HepG2 (cell line): ENCODE results near the gene AXIN1. TPM values are rescaled to one million over a fixed set of nuclear protein-coding genes. Genes with fewer than 3 reads are reported as not detected.

Experiments
- DNMT3B ChIP-seq: conservative IDR thresholded peaks from 2 replicates; pipeline ENCODE4 v1.6.1; 2016; ENCODE audit warnings: missing biosample characterization, control low read depth
- ELF3 ChIP-seq: IDR thresholded peaks from 2 replicates; pipeline ENCODE4 v1.6.1; 2016; ENCODE audit warnings: missing genetic modification reagents, missing compliant biosample characterization
- IKZF1 ChIP-seq: fragments of 450-650 bp; IDR thresholded peaks from 2 replicates; pipeline ENCODE4 v1.7.1; 2016
- PRMT3 ChIP-seq: sonication (generic); formaldehyde crosslinking; IDR thresholded peaks from 2 replicates; pipeline ENCODE4 v1.8.1; 2022; ENCODE audit warnings: low read depth, mild to moderate bottlenecking, moderate library complexity, missing genetic modification reagents, borderline replicate concordance
- REST ChIP-seq, 2 experiments: IDR thresholded peaks; 2 replicates each; pipeline ENCODE4 v1.6.1; 2011 to 2012; ENCODE audit warnings: low read length in 2 of 2, borderline replicate concordance in 1 of 2, low read depth in 1 of 2, mild to moderate bottlenecking in 1 of 2, moderate library complexity in 1 of 2
- REXO4 ChIP-seq: sonication (generic); formaldehyde crosslinking; IDR thresholded peaks from 2 replicates; pipeline ENCODE4 v1.8.0; 2022; ENCODE audit warnings: missing genetic modification reagents, mild to moderate bottlenecking, borderline replicate concordance
- RFXAP ChIP-seq: sonication (generic); formaldehyde crosslinking; IDR thresholded peaks from 2 replicates; pipeline ENCODE4 v1.4.0; 2020; ENCODE audit warnings: missing genetic modification reagents, borderline replicate concordance
- SMARCC2 ChIP-seq: fragments of 450-650 bp; IDR thresholded peaks from 2 replicates; pipeline ENCODE4 v1.6.1; 2017; ENCODE audit warnings: antibody characterized with exemption, mild to moderate bottlenecking
- ZFP37 ChIP-seq: sonication (generic); formaldehyde crosslinking; IDR thresholded peaks from 2 replicates; pipeline ENCODE4 v1.4.0; 2020; ENCODE audit warnings: missing genetic modification reagents, borderline replicate concordance
- ZNF136 ChIP-seq: sonication (generic); formaldehyde crosslinking; IDR thresholded peaks from 2 replicates; pipeline ENCODE4 v1.8.1; 2022; ENCODE audit warnings: low read depth, mild to moderate bottlenecking, moderate library complexity, missing genetic modification reagents
- ZNF274 ChIP-seq: sonication (generic); formaldehyde crosslinking; IDR thresholded peaks from 2 replicates; pipeline ENCODE4 v1.5.1; 2020; ENCODE audit warnings: mild to moderate bottlenecking, missing genetic modification reagents
- ZNF282 ChIP-seq: fragments of 450-650 bp; IDR thresholded peaks from 2 replicates; pipeline ENCODE4 v1.6.1; 2018; ENCODE audit not compliant: partially characterized antibody
- ZNF44 ChIP-seq: sonication (generic); formaldehyde crosslinking; IDR thresholded peaks from 2 replicates; pipeline ENCODE4 v1.5.1; 2020; ENCODE audit warnings: mild to moderate bottlenecking, missing genetic modification reagents
- polyA plus RNA-seq, 8 experiments: library from polyadenylated mRNA; depleted of rRNA in 3 of 8; stranded (reverse) in 7 of 8; unstranded in 1 of 8; fragments of >200 nt; fragmentation: Illumina TruSeq in 4 of 8; extraction: Trizol in 4 of 8; gene quantifications; 2 replicates each; pipeline versions ENCODE4 v1.2.1 to v1.2.3, GENCODE V29; 2011 to 2016; ENCODE audit warnings: low read depth in 4 of 8, missing spikeins in 1 of 8, mixed read lengths in 1 of 8; ENCODE audit not compliant: insufficient read depth in 1 of 8
- total RNA-seq, 5 experiments: library from RNA; depleted of rRNA; stranded (reverse); fragments of >200 nt; fragmentation: Illumina TruSeq; extraction: Trizol; gene quantifications; 2 replicates each; pipeline ENCODE4 v1.2.3, GENCODE V29; 2016; ENCODE audit warnings: low read depth in 1 of 5
- TF ChIP-seq, protein P1 (sequence below), 2 experiments: fragments of 450-650 bp in 1 of 2; sonication (generic) in 1 of 2; formaldehyde crosslinking in 1 of 2; IDR thresholded peaks; 2 replicates each; pipeline versions ENCODE4 v1.6.1 to v1.8.0; 2016 to 2022; ENCODE audit warnings: antibody characterized with exemption in 1 of 2, mild to moderate bottlenecking in 1 of 2, missing genetic modification reagents in 1 of 2
- TF ChIP-seq, protein P2 (sequence below): sonication (generic); formaldehyde crosslinking; IDR thresholded peaks from 2 replicates; pipeline ENCODE4 v1.5.0; 2020; ENCODE audit warnings: missing genetic modification reagents

The AXIN1 gene
- total and polyA plus RNA-seq, 2 of the 13 experiments (the other 11 are each of a cell fraction or from before 2014, with no cell fraction given) = 24.0 to 26.0 TPM

DNA sequence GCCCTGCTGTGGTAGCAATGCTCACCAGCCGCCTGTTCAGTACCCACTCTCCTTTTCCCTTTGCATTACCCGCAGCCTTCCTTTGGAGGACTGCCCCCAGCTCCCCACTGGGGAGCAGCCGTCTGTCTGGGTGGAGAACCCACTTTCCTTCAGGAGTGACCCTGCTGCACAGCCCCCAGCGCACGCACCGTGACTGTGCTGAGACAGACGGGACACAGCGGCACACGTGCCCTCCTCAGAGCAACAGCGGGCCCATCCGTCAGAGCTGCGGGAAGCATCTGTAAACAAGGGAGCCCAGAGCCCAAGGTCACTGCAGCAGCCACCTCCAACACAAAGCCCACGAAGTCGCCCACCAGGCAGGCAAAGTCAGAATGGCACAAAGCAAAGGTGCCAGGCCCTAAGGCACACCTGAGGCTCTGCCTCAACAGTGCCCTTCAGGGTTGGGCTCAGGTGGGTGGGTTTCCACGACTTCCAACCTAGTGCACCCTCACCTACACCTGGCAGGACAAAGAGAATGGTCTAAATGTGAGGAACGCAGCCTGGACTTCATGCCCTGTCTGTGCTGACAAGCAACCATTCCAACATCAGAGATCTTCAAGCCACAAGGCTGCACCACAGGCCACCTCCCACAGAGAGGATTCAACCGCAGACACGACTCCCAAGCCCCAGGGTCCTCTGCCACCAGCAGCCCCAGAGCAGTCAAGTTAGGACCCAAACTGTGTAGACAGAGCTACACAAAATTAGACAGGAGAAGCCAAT, 9.9 kb downstream of the AXIN1 start (continued):
- no peak for TF ChIP-seq ZNF44 (CRISPR knock-in tag)
- TF ChIP-seq SMARCC2 = no peak
- TF ChIP-seq REST (IDR thresholded peaks at IDR 0.05; ENCODE audit: borderline replicate concordance in 1 of 2, low read depth in 1 of 2, low read length in 2 of 2) = no peak
- no peak for TF ChIP-seq DNMT3B
- TF ChIP-seq, protein P1, sequence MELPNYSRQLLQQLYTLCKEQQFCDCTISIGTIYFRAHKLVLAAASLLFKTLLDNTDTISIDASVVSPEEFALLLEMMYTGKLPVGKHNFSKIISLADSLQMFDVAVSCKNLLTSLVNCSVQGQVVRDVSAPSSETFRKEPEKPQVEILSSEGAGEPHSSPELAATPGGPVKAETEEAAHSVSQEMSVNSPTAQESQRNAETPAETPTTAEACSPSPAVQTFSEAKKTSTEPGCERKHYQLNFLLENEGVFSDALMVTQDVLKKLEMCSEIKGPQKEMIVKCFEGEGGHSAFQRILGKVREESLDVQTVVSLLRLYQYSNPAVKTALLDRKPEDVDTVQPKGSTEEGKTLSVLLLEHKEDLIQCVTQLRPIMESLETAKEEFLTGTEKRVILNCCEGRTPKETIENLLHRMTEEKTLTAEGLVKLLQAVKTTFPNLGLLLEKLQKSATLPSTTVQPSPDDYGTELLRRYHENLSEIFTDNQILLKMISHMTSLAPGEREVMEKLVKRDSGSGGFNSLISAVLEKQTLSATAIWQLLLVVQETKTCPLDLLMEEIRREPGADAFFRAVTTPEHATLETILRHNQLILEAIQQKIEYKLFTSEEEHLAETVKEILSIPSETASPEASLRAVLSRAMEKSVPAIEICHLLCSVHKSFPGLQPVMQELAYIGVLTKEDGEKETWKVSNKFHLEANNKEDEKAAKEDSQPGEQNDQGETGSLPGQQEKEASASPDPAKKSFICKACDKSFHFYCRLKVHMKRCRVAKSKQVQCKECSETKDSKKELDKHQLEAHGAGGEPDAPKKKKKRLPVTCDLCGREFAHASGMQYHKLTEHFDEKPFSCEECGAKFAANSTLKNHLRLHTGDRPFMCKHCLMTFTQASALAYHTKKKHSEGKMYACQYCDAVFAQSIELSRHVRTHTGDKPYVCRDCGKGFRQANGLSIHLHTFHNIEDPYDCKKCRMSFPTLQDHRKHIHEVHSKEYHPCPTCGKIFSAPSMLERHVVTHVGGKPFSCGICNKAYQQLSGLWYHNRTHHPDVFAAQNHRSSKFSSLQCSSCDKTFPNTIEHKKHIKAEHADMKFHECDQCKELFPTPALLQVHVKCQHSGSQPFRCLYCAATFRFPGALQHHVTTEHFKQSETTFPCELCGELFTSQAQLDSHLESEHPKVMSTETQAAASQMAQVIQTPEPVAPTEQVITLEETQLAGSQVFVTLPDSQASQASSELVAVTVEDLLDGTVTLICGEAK (IDR thresholded peaks at IDR 0.05) = no peak
- TF ChIP-seq, protein P1 (CRISPR knock-in tag; IDR thresholded peaks at IDR 0.05) = peak; percentile 77
- TF ChIP-seq ZFP37 (CRISPR knock-in tag) = no peak
- peak; percentile 82; the same call in 1 of the 2 replicates for TF ChIP-seq RFXAP (CRISPR knock-in tag)
- no peak for TF ChIP-seq IKZF1
- no peak for TF ChIP-seq REXO4 (CRISPR knock-in tag)
- no peak for TF ChIP-seq PRMT3 (CRISPR knock-in tag)
- 0 out of 2 replicates have a peak, but pooled peaks have one; percentile 14 for TF ChIP-seq ELF3 (CRISPR knock-in tag)
- TF ChIP-seq ZNF136 = no peak; the same call in 1 of the 2 replicates
- TF ChIP-seq, protein P2, sequence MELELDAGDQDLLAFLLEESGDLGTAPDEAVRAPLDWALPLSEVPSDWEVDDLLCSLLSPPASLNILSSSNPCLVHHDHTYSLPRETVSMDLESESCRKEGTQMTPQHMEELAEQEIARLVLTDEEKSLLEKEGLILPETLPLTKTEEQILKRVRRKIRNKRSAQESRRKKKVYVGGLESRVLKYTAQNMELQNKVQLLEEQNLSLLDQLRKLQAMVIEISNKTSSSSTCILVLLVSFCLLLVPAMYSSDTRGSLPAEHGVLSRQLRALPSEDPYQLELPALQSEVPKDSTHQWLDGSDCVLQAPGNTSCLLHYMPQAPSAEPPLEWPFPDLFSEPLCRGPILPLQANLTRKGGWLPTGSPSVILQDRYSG = no peak
- TF ChIP-seq ZNF274 (CRISPR knock-in tag) = peak; percentile 87; the same call in 1 of the 2 replicates
- no peak for TF ChIP-seq ZNF282
